BLaER1 treated with 17β-estradiol and CSF1 and Interleukin-3, amounts not matched to agents 10 nM and 100 nM (cell line): ENCODE measurements around the gene VPS16.

Experiments used
- H3K27ac ChIP-seq, 11 experiments: shearing (Covaris generic); formaldehyde crosslinking; 2 replicates each; pipeline ENCODE4 v1.8.1; 2022
- H3K27me3 ChIP-seq, 11 experiments: shearing (Covaris generic); formaldehyde crosslinking; 2 replicates each; pipeline ENCODE4 v1.8.1; 2022
- H3K36me3 ChIP-seq, 11 experiments: shearing (Covaris generic); formaldehyde crosslinking; 2 replicates each; pipeline ENCODE4 v1.8.1; 2022
- H3K4me1 ChIP-seq, 10 experiments: shearing (Covaris generic); formaldehyde crosslinking; 2 replicates each; pipeline ENCODE4 v1.8.1; 2022
- H3K4me2 ChIP-seq, 11 experiments: shearing (Covaris generic); formaldehyde crosslinking; 2 replicates each; pipeline ENCODE4 v1.8.1; 2022
- H3K4me3 ChIP-seq, 10 experiments: shearing (Covaris generic); formaldehyde crosslinking; 2 replicates each; pipeline ENCODE4 v1.8.1; 2022
- H3K9ac ChIP-seq, 11 experiments: shearing (Covaris generic); formaldehyde crosslinking; 2 replicates each; pipeline ENCODE4 v1.8.1; 2022
- H3K9me3 ChIP-seq, 11 experiments: shearing (Covaris generic); formaldehyde crosslinking; replicated peaks in 1 of 11; 2 replicates each; pipeline ENCODE4 v1.8.1; 2022
- H4K20me1 ChIP-seq, 11 experiments: shearing (Covaris generic); formaldehyde crosslinking; 2 replicates each; pipeline ENCODE4 v1.8.1; 2022
- Cebpa-rat ChIP-seq, 11 experiments: shearing (Covaris generic); IDR thresholded peaks; 2 replicates each; pipeline ENCODE4 v1.8.1; 2022

VPS16 gene

GRCh38 chr20:2814076-2814475, 26.5 kb upstream of the VPS16 start:
- peaks cover 0 to 19% (median 13%) of the 10 kb centered on the region in 11 experiments; a peak in 19 of 22 replicates for H3K9me3 ChIP-seq
- TF ChIP-seq Cebpa-rat (IDR thresholded peaks at IDR 0.05): no peak
- H3K9ac ChIP-seq: peak overlapping the region in 3 of 11 experiments; percentile 9 to 30 (median 22); a peak in 1 of 22 replicates
- H3K27ac ChIP-seq: no peak overlapping the region; a peak in 1 of 22 replicates
- no peaks in the 10 kb centered on the region for H3K27me3 ChIP-seq
- no peaks in the 10 kb centered on the region for H3K36me3 ChIP-seq
- no peaks in the 10 kb centered on the region for H4K20me1 ChIP-seq
- H3K4me2 ChIP-seq: peak overlapping the region; percentile 48 to 82 (median 70)
- peaks cover 15 to 38% (median 26%) of the 10 kb centered on the region in 10 experiments for H3K4me1 ChIP-seq
- no peak overlapping the region for H3K4me3 ChIP-seq

DNA sequence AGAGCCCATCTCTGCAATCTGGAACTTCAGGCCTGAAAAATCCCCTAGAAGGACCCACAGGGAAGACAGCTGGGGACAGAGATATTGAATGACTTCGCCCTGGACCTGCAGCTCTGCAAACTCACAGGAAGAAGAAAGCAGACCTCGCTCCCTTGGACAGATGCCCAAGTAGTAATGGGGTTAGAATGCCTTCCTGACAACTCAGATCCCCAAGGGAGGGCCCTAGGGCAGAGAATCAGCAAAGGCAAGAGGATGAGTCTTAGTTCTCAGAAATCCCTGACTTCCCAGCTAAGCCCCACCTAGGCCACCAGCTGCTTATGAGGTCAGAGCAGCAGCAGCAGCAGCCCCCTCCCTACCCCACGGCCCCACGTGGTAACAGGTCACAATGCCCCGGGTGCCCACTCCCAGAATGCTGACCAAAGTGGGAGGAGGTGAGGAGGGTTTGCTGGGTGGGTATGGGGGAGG, 25.9 kb upstream of the VPS16 start, which contains the start of gene C20orf141:
TSS of gene C20orf141 (plus strand) at position 401 of the 465 bp plus-strand sequence. CDS start 198 bp downstream, outside the sequence.
- no peaks in the 10 kb centered on the region for H4K20me1 ChIP-seq
- H3K9ac ChIP-seq: peak within 1 kb of the TSS in 4 of 11 experiments; percentile 9 to 30 (median 18); a peak in 4 of 22 replicates
- no peaks in the 10 kb centered on the region for H3K27me3 ChIP-seq
- peaks cover 0 to 19% (median 13%) of the 10 kb centered on the region in 11 experiments; a peak in 19 of 22 replicates for H3K9me3 ChIP-seq
- peaks cover 15 to 38% (median 26%) of the 10 kb centered on the region in 10 experiments for H3K4me1 ChIP-seq
- no peak for TF ChIP-seq Cebpa-rat (IDR thresholded peaks at IDR 0.05)
- H3K4me3 ChIP-seq: no peak within 1 kb of the TSS
- peak within 1 kb of the TSS; percentile 48 to 82 (median 70) for H3K4me2 ChIP-seq
- no peaks in the 10 kb centered on the region for H3K36me3 ChIP-seq
- H3K27ac ChIP-seq: peak within 1 kb of the TSS in 4 of 11 experiments; percentile 17 to 41 (median 18); a peak in 6 of 22 replicates

GRCh38 chr20:2815242-2815900, 25.2 kb upstream of the VPS16 start:
- H3K4me3 ChIP-seq: no peak overlapping the region
- H3K36me3 ChIP-seq: no peaks in the 10 kb centered on the region
- peak overlapping the region in 4 of 11 experiments; percentile 9 to 22 (median 14); a peak in 2 of 22 replicates for H3K9ac ChIP-seq
- H3K4me2 ChIP-seq: peak overlapping the region; percentile 48 to 82 (median 70)
- H3K27me3 ChIP-seq: no peaks in the 10 kb centered on the region
- peaks cover 15 to 38% (median 26%) of the 10 kb centered on the region in 10 experiments for H3K4me1 ChIP-seq
- no peak for TF ChIP-seq Cebpa-rat (IDR thresholded peaks at IDR 0.05)
- H3K27ac ChIP-seq: peak overlapping the region in 4 of 11 experiments; percentile 17 to 41 (median 18); a peak in 5 of 22 replicates
- no peaks in the 10 kb centered on the region for H4K20me1 ChIP-seq
- H3K9me3 ChIP-seq: peaks cover 0 to 19% (median 13%) of the 10 kb centered on the region in 11 experiments; a peak in 19 of 22 replicates

DNA sequence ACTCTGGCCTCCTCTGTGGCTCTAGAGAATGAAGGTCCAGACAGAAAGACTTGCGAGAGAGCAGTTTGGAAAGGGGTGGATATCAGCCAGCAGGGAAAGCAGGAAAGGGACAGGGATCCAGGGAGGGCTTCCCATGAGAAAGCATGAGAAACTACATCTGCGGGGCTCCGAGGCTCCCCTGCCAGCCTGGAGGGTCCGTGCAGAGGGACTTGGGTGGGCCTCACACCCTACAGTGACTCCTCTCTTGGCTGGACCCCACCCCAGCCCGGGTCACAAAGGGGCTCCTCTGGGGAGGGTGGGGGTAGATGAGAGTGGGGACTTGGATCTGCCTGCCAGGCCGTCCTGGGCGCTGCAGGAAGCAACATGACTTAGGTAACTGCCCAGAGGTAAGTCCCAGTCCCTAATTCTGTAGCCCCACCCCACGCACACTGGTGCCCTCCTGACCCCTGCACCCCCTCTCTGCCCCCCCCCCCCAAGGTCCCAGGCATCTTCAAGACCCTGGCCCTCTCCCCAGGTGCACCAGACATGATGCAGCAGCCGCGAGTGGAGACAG, 24.4 kb upstream of the VPS16 start, which contains the start of gene TMEM239:
TSS of gene TMEM239 (plus strand) at position 335 of the 553 bp plus-strand sequence. CDS start at position 526, 191 bp downstream.
- Histone ChIP-seq H3K27me3 (0 out of 22 replicates have a peak, but pooled peaks cover 0 to 3% (median 0%) of the 10 kb centered on the region in 11 experiments), H3K9ac (peak within 1 kb of the TSS in 4 of 11 experiments; percentile 9 to 22 (median 14); a peak in 1 of 22 replicates), H3K27ac (peak within 1 kb of the TSS in 3 of 11 experiments; percentile 18 to 41 (median 18); a peak in 4 of 22 replicates)

DNA sequence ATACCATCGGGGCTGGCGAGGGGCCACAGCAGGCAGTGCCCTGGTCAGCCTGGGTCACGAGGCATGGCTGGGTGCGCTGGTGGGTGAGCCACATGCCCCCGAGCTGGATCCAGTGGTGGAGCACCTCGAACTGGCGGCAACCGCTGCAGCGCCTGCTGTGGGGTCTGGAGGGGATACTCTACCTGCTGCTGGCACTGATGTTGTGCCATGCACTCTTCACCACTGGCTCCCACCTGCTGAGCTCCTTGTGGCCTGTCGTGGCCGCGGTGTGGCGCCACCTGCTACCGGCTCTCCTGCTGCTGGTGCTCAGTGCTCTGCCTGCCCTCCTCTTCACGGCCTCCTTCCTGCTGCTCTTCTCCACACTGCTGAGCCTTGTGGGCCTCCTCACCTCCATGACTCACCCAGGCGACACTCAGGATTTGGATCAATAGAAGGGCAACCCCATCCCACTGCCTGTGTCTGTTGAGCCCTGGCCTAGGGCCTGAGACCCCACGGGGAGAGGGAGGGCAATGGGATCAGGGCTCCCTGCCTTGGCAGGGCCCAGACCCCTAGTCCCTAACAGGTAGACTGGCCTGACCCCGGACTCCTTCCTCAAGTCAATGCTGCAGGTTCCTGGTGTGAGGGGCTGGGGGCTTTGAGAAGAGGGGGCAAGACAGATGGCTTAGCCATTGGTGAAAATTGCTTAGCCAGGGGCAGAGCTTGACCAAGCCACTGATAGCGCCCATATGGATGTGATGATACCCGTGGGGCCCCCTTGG, 23.8 kb upstream of the VPS16 start:
- H3K4me2 ChIP-seq: peak overlapping the region in 3 of 11 experiments; percentile 2 to 26 (median 12); a peak in 1 of 22 replicates
- H3K9me3 ChIP-seq: peaks cover 0 to 15% (median 10%) of the 10 kb centered on the region in 11 experiments; a peak in 19 of 22 replicates
- no peak overlapping the region for H3K9ac ChIP-seq
- H3K4me1 ChIP-seq: peaks cover 15 to 42% (median 32%) of the 10 kb centered on the region in 10 experiments
- H3K36me3 ChIP-seq: no peaks in the 10 kb centered on the region
- H4K20me1 ChIP-seq: no peaks in the 10 kb centered on the region
- TF ChIP-seq Cebpa-rat (IDR thresholded peaks at IDR 0.05): no peak
- no peak overlapping the region for H3K27ac ChIP-seq
- H3K4me3 ChIP-seq: no peak overlapping the region
- H3K27me3 ChIP-seq: peaks cover 0 to 7% (median 0%) of the 10 kb centered on the region in 11 experiments; a peak in 1 of 22 replicates

More for the DNA sequence above, 24.4 kb upstream of the VPS16 start, which contains the start of gene TMEM239:
- no peak for TF ChIP-seq Cebpa-rat (IDR thresholded peaks at IDR 0.05)
- H3K4me2 ChIP-seq: peak within 1 kb of the TSS; percentile 48 to 82 (median 70)
- no peaks in the 10 kb centered on the region for H3K36me3 ChIP-seq
- H3K4me1 ChIP-seq: peaks cover 15 to 38% (median 27%) of the 10 kb centered on the region in 10 experiments
- peaks cover 0 to 19% (median 13%) of the 10 kb centered on the region in 11 experiments; a peak in 19 of 22 replicates for H3K9me3 ChIP-seq
- no peak within 1 kb of the TSS for H3K4me3 ChIP-seq
- no peaks in the 10 kb centered on the region for H4K20me1 ChIP-seq

DNA sequence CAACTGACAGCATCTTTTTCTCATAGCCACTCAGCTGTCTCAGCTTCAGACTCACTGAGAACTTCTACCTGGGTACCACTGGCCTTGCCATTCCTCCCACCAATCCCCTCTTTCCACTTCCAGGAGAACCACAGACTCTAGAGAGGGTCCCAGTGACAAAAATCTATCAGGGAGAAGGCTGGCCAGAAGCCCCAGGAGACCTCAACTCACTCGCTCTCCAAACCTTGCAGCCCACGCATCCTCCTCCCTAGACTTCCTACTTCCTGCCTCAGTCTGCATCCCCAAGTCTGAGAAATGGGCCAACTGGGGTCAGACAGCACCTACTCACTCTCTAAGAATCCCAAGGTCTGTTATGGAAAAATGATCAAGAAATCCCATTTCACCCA, 23.2 kb upstream of the VPS16 start:
- Histone ChIP-seq H3K27ac (no peak overlapping the region), H3K4me1 (peaks cover 15 to 48% (median 38%) of the 10 kb centered on the region in 10 experiments), H3K9me3 (peaks cover 0 to 9% (median 5%) of the 10 kb centered on the region in 11 experiments; a peak in 18 of 22 replicates), H3K9ac (no peak overlapping the region), H3K27me3 (peaks cover 0 to 7% (median 0%) of the 10 kb centered on the region in 11 experiments; a peak in 1 of 22 replicates), H3K36me3 (no peaks in the 10 kb centered on the region), H4K20me1 (no peaks in the 10 kb centered on the region), H3K4me3 (no peak overlapping the region), H3K4me2 (peak overlapping the region in 5 of 11 experiments; percentile 2 to 38 (median 19); a peak in 2 of 22 replicates)
- TF ChIP-seq Cebpa-rat (IDR thresholded peaks at IDR 0.05): no peak

DNA sequence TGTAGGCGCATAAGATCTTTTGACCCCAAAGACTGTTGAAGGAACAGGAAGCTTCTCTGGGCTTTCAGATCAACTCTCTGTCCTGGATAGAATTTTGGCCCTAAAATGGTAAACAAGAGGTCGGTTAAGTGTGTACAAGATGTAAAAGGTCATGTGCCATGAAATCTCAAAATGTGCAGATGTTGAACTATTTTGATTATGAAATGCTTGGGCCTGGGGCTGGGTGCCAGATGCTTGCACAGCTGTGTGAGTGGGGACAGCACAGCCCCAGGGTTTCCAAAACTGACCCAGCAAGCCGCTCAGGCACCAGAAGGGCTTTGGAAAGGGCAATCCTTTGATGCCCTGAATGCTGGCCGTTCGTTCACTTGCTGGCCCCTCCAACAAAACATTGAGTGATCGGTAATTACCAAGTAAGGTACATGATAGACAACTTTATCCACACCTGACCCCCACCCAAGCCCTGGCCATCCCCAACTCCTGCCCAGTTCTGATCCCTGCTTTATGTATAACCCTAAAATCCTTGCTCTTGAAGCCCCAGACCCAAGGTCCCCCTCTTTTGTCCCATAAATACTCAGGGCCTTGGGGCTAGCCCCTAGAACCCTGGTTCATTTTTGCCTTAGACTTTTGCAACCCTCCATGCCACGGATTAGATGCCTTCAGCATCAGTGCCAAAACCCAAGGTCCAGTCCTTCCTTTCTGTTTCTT, 22.5 kb upstream of the VPS16 start:
- Histone ChIP-seq H3K4me1 (peaks cover 15 to 49% (median 38%) of the 10 kb centered on the region in 10 experiments), H3K9me3 (peaks cover 0 to 2% (median 0%) of the 10 kb centered on the region in 11 experiments; a peak in 1 of 22 replicates), H3K36me3 (no peaks in the 10 kb centered on the region), H3K27me3 (peaks cover 0 to 7% (median 0%) of the 10 kb centered on the region in 11 experiments; a peak in 1 of 22 replicates), H3K4me3 (no peak overlapping the region), H4K20me1 (no peaks in the 10 kb centered on the region), H3K27ac (no peak overlapping the region), H3K4me2 (peak overlapping the region in 5 of 11 experiments; percentile 12 to 38 (median 19); a peak in 5 of 22 replicates), H3K9ac (no peak overlapping the region)
- TF ChIP-seq Cebpa-rat (IDR thresholded peaks at IDR 0.05): no peak
